HG03442 (cell line): ENCODE results near the gene RAB40B.
A peak's percentile ranks its signal among the peaks of the same experiment; 100 is the strongest.

ENCODE experiments used
- ATAC-seq: cut with Tn5 transposase; IDR thresholded peaks from one replicate; pipeline ENCODE4 v1.9.1; 2021; ENCODE audit warnings: mild to moderate bottlenecking, moderate library complexity; ENCODE audit not compliant: unreplicated experiment

Gene RAB40B

DNA sequence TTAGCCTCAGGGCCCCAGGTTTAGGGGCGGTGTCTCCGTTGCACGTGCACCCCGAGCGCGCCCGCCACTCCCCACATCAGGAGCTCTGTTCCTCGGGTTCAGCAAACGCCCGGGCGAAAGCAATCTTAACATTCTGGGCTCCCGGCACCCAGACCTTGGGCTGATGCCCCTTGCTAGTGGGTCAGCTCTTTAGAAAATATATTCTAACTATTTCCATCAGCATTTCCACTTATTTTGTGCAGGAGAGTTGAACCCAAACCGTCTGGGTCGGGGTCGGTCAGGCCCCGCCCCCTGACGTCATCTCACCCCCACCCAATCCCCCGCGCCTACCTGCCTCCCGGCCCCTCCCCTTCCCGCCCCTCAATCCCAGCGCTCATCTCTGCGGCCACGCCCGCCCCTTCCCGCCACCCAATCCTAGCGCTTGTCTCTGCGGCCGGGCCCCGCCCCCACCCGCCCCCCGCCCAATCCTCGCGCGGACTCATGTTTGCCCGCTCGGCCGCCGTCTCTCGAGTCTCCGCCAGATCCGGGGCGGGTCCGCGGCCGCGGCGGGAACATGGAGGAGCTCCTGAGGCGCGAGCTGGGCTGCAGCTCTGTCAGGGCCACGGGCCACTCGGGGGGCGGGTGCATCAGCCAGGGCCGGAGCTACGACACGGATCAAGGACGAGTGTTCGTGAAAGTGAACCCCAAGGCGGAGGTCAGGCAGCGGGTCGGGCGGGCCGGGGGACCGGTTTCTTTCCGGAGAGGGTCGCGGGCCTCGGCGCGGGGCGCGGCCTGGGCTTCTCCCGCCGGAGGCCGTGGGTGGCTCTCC lies 17.9 kb upstream of the RAB40B start, which contains the start of gene FN3KRP:
FN3KRP (plus strand) TSS at position 504 of the 808 bp plus-strand sequence; CDS start at position 554, 50 bp downstream.
- ATAC-seq = peak; percentile 63

DNA sequence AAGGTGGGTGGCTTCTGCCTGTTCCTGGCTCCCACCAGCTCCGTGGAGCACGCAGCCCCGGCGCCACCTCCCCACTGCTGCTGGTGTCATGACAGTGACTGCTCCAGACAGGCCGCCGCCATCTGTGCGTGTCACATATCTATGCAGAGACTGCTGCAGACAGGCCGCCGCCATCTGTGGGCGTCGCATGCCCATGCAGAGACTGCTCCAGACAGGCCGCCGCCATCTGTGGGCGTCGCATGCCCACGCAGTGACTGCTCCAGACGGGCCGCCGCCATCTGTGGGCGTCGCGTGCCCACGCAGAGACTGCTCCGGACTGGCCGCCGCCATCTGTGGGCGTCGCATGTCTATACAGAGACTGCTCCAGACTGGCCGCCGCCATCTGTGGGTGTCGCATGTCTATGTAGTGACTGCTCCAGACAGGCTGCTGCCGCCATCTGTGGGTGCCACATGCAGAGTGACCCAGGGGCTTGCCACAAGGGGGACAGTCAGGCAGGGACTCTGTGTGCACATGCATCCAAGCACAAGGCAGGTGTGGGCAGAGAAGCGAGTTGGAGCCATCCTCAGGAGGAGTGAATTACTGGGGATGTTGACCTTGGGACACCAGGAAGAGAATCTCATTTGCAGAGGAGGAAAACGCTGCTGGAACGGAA lies 14.7 kb upstream of the RAB40B start:
- ATAC-seq = no peak

- no peak for ATAC-seq
These were observed 12.2 kb upstream of the RAB40B start for GRCh38 chr17:82710499-82711232.

- ATAC-seq = no peak
These were observed 11.4 kb upstream of the RAB40B start for GRCh38 chr17:82709676-82710498.

DNA sequence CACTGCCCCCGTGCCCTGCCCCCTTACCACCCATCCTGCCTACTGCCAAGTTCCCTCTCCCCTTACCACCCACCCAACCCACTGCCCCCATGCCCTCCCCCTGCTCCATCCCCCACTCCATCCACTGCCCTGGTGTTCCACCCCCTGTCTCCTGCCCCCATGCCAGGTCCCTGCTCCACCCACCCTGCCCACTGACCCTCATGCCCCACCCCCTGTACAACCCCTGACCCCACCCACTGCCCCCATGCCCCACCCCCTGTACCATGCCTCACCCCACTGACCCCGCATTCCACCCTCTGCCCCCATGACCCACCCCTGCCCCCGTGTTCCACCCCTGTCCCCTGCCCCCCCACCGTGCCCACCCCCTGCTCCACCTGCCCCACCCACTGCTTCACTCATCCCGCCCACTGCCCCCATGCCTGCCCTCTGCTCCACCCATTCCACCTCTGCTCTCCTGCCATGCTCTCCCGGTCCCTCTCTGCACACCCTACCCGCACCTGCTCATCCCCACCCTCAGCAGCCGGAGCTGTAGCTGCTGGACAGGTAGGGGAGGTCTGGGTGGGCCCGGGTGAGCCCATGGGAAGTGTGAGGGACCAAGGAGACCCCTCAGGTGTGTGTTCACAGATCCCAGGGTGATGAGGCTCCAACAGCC lies 10.7 kb upstream of the RAB40B start:
- ATAC-seq = no peak

DNA sequence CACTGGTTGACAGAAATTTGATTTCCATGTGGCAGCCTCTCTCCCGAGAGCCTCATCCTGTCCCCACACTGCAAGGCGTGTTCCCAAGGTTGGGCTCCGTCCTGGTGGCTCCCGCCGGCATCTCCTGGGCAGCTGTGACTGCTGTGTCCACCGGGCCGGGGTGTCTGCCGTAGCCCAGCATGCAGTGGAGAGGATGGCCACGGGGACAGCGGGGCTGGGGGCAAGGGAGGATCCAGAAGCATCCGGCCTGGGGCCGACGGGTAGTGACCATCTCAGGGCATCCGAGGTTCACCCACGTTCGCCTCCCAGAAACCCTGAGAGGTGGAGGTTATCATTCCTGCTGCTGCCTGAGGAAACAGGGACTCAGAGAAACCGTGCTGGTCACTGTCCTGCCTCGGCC lies 7.3 kb upstream of the RAB40B start:
- no peak for ATAC-seq

DNA sequence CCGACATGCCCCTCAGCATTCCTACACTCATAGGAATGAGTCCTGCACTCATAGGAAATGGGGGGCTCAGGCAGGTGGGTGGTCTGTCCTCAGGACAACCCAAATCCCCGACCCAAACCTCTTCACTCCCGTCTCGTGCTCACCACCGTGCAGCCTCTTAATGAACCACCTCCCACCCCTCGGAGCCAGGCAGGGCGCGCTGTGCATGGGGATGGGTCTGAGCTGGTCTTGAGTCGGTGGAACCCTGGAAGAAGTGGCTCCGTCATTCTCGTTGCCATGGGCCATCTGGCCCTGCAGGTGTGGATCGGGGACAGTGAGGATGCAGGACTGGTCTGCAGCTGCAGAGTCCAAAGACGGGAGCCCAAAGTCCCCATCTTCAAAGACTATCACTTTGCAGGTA lies 6.4 kb upstream of the RAB40B start:
- no peak for ATAC-seq

- no peak for ATAC-seq
These were observed 5.7 kb upstream of the RAB40B start for GRCh38 chr17:82703935-82704865.

- ATAC-seq = no peak
These were observed 4.7 kb upstream of the RAB40B start for GRCh38 chr17:82703036-82703745.

GRCh38 chr17:82702231-82702927 lies 3.9 kb upstream of the RAB40B start:
- ATAC-seq = no peak

DNA sequence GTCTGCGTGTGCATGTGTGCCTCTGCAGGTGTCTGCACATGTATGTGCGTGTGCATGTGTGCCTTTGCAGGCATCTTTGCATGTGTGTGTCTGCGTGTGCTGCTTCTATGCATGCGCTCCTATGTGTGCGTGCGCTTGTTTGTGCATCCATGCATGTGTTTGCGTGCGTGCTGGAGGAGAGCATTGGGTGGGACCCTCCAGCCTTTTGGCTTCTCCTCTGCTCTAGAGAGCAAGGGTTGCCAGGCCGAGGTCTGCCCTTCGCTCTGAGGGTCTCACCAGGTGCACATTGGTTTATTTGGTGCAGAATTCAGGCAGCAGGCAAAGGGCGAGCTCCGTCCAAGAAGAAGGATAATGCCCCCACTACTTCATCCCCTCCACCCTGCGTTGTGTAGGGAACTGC lies 1.1 kb upstream of the RAB40B start:
- no peak for ATAC-seq

GRCh38 chr17:82698974-82699442 lies 510 bp upstream of the RAB40B start:
- ATAC-seq = no peak

DNA sequence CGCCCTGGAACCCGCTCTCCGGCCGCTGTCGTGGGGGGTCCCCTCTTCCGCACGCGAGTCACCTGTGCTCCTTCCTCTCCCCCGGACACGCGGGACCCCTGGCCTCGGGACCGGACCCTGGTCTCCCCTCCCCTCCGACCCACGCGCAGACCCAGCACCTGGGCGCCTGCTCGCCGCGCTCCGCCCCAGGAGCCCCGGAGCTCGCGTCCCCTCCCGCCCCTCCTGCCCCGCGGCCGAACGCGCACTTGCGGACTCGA lies 762 bp downstream of the RAB40B start:
- ATAC-seq = no peak

DNA sequence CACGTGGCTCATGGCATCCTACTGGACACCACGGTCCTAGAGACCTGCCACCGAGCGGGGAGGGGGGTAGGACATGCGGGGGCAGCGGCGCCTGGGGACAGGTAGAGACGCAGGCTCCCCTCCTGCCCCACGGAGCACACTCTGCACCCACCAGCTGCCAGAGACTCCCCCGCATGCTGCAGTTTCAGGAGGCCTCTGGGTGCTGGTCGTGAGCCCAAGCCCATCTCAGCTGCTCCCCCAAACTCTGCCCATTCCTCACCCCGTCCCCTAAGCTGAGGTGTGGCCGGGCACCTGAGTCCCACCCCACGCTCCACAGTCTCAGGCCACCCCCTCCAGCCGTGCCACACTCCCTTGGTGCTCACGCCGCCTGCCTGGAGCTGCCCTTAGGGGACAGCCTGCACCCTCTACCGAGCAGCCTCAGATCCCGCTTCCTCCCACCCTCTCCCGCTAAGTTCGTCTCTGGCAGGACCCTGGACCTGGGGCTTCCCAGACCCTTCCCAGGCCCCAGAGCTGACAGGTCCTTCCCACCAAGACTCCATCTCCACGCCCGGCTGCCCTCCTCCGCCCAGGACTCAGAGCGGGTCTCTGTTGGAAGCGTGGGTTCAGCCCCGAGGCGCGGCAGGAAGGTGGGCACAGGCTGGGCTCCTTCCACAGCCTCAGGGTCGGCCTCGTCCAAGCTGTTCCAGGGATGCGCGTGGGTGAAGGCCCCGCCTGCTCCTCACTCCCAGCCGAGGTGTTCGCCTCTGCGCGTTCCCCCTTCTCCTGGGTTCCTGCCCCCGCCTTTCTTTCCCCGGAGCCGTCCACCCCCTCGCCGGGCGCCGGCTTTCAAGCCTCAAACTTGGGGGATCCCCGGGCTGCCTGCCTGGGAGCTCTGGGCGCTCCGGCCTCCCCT lies 1.3 kb downstream of the RAB40B start:
- ATAC-seq = no peak

DNA sequence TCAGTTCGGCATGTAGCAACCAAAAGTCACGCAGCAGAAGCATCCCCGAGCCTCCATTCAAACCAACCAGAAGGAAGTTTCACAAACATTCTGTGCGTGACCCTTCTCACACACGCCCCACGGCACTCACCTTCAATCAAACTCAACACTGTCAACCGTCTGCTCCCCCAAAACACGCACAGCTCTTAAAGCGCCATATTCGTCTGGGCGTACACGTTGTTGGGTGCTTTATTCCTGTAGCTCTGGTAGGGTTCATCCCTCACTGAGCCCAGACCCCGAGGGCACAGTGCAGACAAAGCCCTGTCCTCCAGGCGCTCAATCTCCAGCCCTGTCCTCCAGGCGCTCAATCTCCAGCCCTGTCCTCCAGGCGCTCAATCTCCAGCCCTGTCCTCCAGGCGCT lies 2.2 kb downstream of the RAB40B start:
- ATAC-seq = no peak

- ATAC-seq = no peak
These were observed 3.9 kb downstream of the RAB40B start for GRCh38 chr17:82694647-82695046.

DNA sequence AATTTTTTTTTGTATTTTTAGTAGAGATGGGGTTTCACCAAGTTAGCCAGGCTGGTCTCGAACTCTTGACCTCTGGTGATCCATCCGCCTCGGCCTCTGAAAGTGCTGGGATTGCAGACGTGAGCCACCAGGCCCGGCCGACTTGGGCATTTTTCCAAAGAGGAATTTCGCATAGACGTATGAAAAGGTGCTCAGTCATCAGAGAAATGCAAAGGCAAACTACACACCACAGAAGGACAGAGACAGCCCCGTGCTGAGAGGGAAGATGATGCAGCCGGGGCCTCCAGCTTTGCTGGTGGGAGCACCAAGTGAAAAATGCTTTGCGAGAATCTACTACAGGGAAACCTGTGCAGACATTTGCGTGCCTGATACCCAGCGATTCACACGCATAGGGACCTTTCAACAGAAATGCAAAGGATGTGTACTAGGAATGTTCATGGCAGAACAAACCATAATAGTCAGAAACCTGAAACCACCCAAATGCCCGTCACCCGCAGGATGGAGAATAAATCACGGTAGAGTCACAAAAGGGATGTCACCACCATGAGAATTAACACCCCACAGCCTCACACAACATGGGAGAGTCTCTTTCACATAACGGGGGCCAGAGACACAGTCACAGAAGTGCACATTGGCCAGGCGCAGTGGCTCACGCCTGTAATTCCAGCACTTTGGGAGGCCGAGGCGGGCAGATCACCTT lies 5.2 kb downstream of the RAB40B start:
- ATAC-seq = no peak
